Uterus (tissue), 2 donors: ENCODE results near the gene ATF4.

Source experiments
- POLR2A ChIP-seq, 2 donors: fragments of 450-650 bp; IDR thresholded peaks; one replicate each; pipeline ENCODE4 v1.6.1; 2016; ENCODE audit warnings: antibody characterized with exemption in 2 of 2, mild to moderate bottlenecking in 1 of 2, moderate library complexity in 1 of 2
- TF ChIP-seq, protein P1 (sequence below), 4 experiments: fragments of 200-600 bp in 2 of 4; fragments of 450-650 bp in 2 of 4; sonication (generic) in 2 of 4; IDR thresholded peaks; one replicate each; pipeline ENCODE4 v1.5.1; 2016 to 2019; ENCODE audit warnings: antibody characterized with exemption in 4 of 4, mild to moderate bottlenecking in 2 of 4, moderate library complexity in 1 of 4

DNA sequence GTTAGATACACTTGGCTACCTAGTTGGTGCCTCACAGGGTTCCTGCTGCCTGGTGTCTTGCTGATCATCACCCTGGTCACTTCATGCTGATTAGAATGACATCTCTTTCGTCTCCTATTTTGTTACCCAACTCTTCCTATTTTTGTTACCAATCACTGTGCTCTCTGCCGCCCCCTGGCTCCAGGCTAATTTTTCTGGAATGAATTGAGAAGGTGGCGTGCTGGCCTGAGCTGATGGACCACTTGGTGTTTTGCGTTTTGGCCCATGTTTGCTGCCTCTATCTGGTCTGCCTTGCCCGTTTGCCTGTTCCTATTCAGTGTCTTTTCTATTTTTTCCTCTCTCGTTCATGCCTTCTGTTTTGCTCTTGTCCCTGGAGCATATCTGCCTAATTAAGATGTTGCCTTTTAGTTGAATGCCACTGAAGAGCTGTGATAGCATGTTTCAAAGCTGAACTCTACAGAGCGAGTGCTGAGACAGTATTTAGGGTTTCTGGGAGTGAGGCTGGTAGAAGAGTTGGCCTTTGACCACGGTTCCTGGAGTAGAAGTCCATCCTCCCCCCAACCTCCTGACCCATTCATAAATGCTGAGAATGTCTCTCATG, 5.9 kb upstream of the ATF4 start:
- TF ChIP-seq, protein P1, sequence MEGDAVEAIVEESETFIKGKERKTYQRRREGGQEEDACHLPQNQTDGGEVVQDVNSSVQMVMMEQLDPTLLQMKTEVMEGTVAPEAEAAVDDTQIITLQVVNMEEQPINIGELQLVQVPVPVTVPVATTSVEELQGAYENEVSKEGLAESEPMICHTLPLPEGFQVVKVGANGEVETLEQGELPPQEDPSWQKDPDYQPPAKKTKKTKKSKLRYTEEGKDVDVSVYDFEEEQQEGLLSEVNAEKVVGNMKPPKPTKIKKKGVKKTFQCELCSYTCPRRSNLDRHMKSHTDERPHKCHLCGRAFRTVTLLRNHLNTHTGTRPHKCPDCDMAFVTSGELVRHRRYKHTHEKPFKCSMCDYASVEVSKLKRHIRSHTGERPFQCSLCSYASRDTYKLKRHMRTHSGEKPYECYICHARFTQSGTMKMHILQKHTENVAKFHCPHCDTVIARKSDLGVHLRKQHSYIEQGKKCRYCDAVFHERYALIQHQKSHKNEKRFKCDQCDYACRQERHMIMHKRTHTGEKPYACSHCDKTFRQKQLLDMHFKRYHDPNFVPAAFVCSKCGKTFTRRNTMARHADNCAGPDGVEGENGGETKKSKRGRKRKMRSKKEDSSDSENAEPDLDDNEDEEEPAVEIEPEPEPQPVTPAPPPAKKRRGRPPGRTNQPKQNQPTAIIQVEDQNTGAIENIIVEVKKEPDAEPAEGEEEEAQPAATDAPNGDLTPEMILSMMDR (IDR thresholded peaks at IDR 0.05), result peak; percentile 50 to 65 (median 54)
- TF ChIP-seq POLR2A (IDR thresholded peaks at IDR 0.05), result no peak
